IMR-90 (cell line): ENCODE measurements around the gene SLC6A2. TPM values are rescaled to one million over a fixed set of nuclear protein-coding genes. Genes with fewer than 3 reads are reported as not detected.

Source experiments
- ATAC-seq: fragments of 200-7000 bp; cut with Tn5 transposase; 2 replicates; pipeline ENCODE4 v1.9.1; 2020; ENCODE audit warnings: low read depth, mild to moderate bottlenecking, moderate library complexity
- BruUV-seq: library from RNA; stranded (reverse); fragments of 400-500 nt; replicated peaks from 2 replicates; lab custom pipeline; 2021; lab: Mats Ljungman, UMichigan
- CTCF ChIA-PET: fragments of 300-600 bp; formaldehyde crosslinking; extraction: SDS; loops from one replicate; lab custom pipeline; 2021; ENCODE audit warnings: antibody characterized with exemption; lab: Yijun Ruan, JAX
- POLR2A ChIA-PET: fragments of 300-600 bp; sonication (Branson Sonifier 250); formaldehyde crosslinking; loops from one replicate; lab custom pipeline; 2022; ENCODE audit warnings: antibody characterized with exemption; ENCODE audit not compliant: unreplicated experiment; lab: Charles Lee
- DNase-seq: peaks from one replicate; pipeline ENCODE4 v3.0.0; 2013
- H2AFZ ChIP-seq: replicated peaks from 2 replicates; pipeline ENCODE3; 2013; ENCODE audit warnings: low read length, mild to moderate bottlenecking; ENCODE audit not compliant: poor library complexity
- H2AK5ac ChIP-seq: 2 replicates; pipeline ENCODE4 v1.6.1; 2013; ENCODE audit warnings: low read depth, low read length, inconsistent platforms
- H2AK9ac ChIP-seq: replicated peaks from 2 replicates; pipeline ENCODE3; 2013; ENCODE audit warnings: mild to moderate bottlenecking, low read depth, low read length, moderate library complexity; ENCODE audit not compliant: poor library complexity
- H2BK120ac ChIP-seq: 2 replicates; pipeline ENCODE4 v1.6.1; 2013; ENCODE audit warnings: low read depth, low read length, inconsistent platforms
- H2BK15ac ChIP-seq: 3 replicates; pipeline ENCODE4 v1.6.1; 2013; ENCODE audit warnings: low read depth, low read length, inconsistent platforms
- H2BK20ac ChIP-seq: 2 replicates; pipeline ENCODE4 v1.6.1; 2013; ENCODE audit warnings: low read depth, mild to moderate bottlenecking, inconsistent platforms, low read length, moderate library complexity
- H2BK5ac ChIP-seq: 2 replicates; pipeline ENCODE4 v1.6.1; 2013; ENCODE audit warnings: mild to moderate bottlenecking, low read depth, low read length, inconsistent platforms; ENCODE audit not compliant: poor library complexity, severe bottlenecking
- H3K14ac ChIP-seq: replicated peaks from 2 replicates; pipeline ENCODE4 v1.6.1; 2013; ENCODE audit warnings: low read depth, low read length, inconsistent platforms
- H3K18ac ChIP-seq: 2 replicates; pipeline ENCODE4 v1.6.1; 2013; ENCODE audit warnings: low read depth, low read length, control low read depth
- H3K23ac ChIP-seq: 2 replicates; pipeline ENCODE4 v1.6.1; 2013; ENCODE audit warnings: low read depth, low read length, inconsistent platforms
- H3K27ac ChIP-seq: 2 replicates; pipeline ENCODE4 v1.5.1; 2013; ENCODE audit warnings: mild to moderate bottlenecking, control low read depth, low read length; ENCODE audit not compliant: insufficient read depth
- H3K27me3 ChIP-seq: 2 replicates; pipeline ENCODE4 v1.6.1; 2013; ENCODE audit warnings: low read length; ENCODE audit not compliant: control insufficient read depth, insufficient read depth
- H3K36me3 ChIP-seq: 2 replicates; pipeline ENCODE4 v1.6.1; 2013; ENCODE audit warnings: low read length, mixed read lengths; ENCODE audit not compliant: control insufficient read depth, insufficient read depth
- H3K4ac ChIP-seq: 2 replicates; pipeline ENCODE4 v1.6.1; 2013; ENCODE audit warnings: low read depth, low read length, inconsistent platforms
- H3K4me1 ChIP-seq: 2 replicates; pipeline ENCODE4 v1.6.1; 2013; ENCODE audit warnings: low read length, mixed read lengths; ENCODE audit not compliant: control insufficient read depth, insufficient read depth
- H3K4me2 ChIP-seq: 2 replicates; pipeline ENCODE4 v1.6.1; 2013; ENCODE audit warnings: low read depth, mild to moderate bottlenecking, control low read depth, low read length, moderate library complexity
- H3K4me3 ChIP-seq: 2 replicates; pipeline ENCODE4 v1.5.1; 2013; ENCODE audit warnings: low read depth, mild to moderate bottlenecking, control low read depth, low read length, moderate library complexity; ENCODE audit not compliant: insufficient read depth
- H3K56ac ChIP-seq: 2 replicates; pipeline ENCODE4 v1.6.1; 2013; ENCODE audit warnings: low read length, inconsistent platforms; ENCODE audit not compliant: insufficient read depth; ENCODE audit errors: extremely low read depth
- H3K79me1 ChIP-seq, 2 experiments: 2 replicates each; pipeline ENCODE4 v1.6.1; 2013; ENCODE audit warnings: low read length in 2 of 2, inconsistent platforms in 1 of 2, low read depth in 1 of 2
- H3K9ac ChIP-seq: 2 replicates; pipeline ENCODE4 v1.6.1; 2013; ENCODE audit warnings: low read depth, low read length, control low read depth
- H3K9me1 ChIP-seq: 2 replicates; pipeline ENCODE4 v1.6.1; 2013; ENCODE audit warnings: low read length, inconsistent platforms; ENCODE audit not compliant: insufficient read depth
- H3K9me3 ChIP-seq: 2 replicates; pipeline ENCODE4 v1.6.1; 2013; ENCODE audit warnings: low read length; ENCODE audit not compliant: control insufficient read depth, insufficient read depth
- H4K20me1 ChIP-seq: 2 replicates; pipeline ENCODE4 v1.6.1; 2013; ENCODE audit warnings: low read length, inconsistent platforms; ENCODE audit not compliant: insufficient read depth
- H4K5ac ChIP-seq: 2 replicates; pipeline ENCODE4 v1.6.1; 2013; ENCODE audit warnings: mild to moderate bottlenecking, low read depth, low read length, control low read depth
- H4K8ac ChIP-seq, 2 experiments: 2 replicates each; pipeline ENCODE4 v1.6.1; 2013; ENCODE audit warnings: low read depth in 2 of 2, low read length in 2 of 2, control low read depth in 1 of 2, inconsistent platforms in 1 of 2
- H4K91ac ChIP-seq: 2 replicates; pipeline ENCODE4 v1.6.1; 2013; ENCODE audit warnings: low read depth, low read length, inconsistent platforms; ENCODE audit not compliant: insufficient read depth
- BHLHE40 ChIP-seq: fragments of 150-350 bp; IDR thresholded peaks from 2 replicates; pipeline ENCODE4 v1.6.1; 2016; ENCODE audit warnings: mild to moderate bottlenecking, low read depth, low read length
- CEBPB ChIP-seq: IDR thresholded peaks from 2 replicates; pipeline ENCODE4 v1.6.1; 2012; ENCODE audit warnings: low read depth, low read length, improper control_type of control experiment
- CHD1 ChIP-seq: IDR thresholded peaks from 2 replicates; pipeline ENCODE4 v1.6.1; 2012; ENCODE audit warnings: low read depth, low read length, improper control_type of control experiment
- ELK1 ChIP-seq: fragments of 150-350 bp; IDR thresholded peaks from 2 replicates; pipeline ENCODE4 v1.6.1; 2016; ENCODE audit warnings: low read depth, mild to moderate bottlenecking, low read length, moderate library complexity, borderline replicate concordance
- FOS ChIP-seq: fragments of 150-350 bp; IDR thresholded peaks from 2 replicates; pipeline ENCODE4 v1.6.1; 2016; ENCODE audit warnings: low read depth, low read length
- MAFK ChIP-seq: IDR thresholded peaks from 2 replicates; pipeline ENCODE4 v1.6.1; 2012; ENCODE audit warnings: low read depth, low read length, improper control_type of control experiment
- MAZ ChIP-seq: IDR thresholded peaks from 2 replicates; pipeline ENCODE4 v1.6.1; 2012; ENCODE audit warnings: low read depth, mild to moderate bottlenecking, low read length, improper control_type of control experiment, moderate library complexity, borderline replicate concordance
- MXI1 ChIP-seq: IDR thresholded peaks from 2 replicates; pipeline ENCODE4 v1.6.1; 2012; ENCODE audit warnings: low read depth, mild to moderate bottlenecking, low read length, moderate library complexity, borderline replicate concordance
- NFE2L2 ChIP-seq: fragments of 150-350 bp; IDR thresholded peaks from 2 replicates; pipeline ENCODE4 v1.6.1; 2016; ENCODE audit warnings: low read depth, mild to moderate bottlenecking, low read length
- POLR2A ChIP-seq: IDR thresholded peaks from 2 replicates; pipeline ENCODE4 v1.6.1; 2012; ENCODE audit warnings: mild to moderate bottlenecking, low read depth, low read length
- RAD21 ChIP-seq: IDR thresholded peaks from 2 replicates; pipeline ENCODE4 v1.6.1; 2012; ENCODE audit warnings: low read length, improper control_type of control experiment
- RCOR1 ChIP-seq: IDR thresholded peaks from 2 replicates; pipeline ENCODE4 v1.6.1; 2012; ENCODE audit warnings: mild to moderate bottlenecking, low read length, improper control_type of control experiment; ENCODE audit not compliant: insufficient replicate concordance
- RFX5 ChIP-seq: IDR thresholded peaks from 2 replicates; pipeline ENCODE4 v1.8.0; 2012; ENCODE audit warnings: low read depth, mild to moderate bottlenecking, low read length, moderate library complexity
- SMC3 ChIP-seq: fragments of 150-350 bp; IDR thresholded peaks from 2 replicates; pipeline ENCODE4 v1.6.1; 2016; ENCODE audit warnings: low read depth, mild to moderate bottlenecking, antibody characterized with exemption, low read length, moderate library complexity
- WGBS, 2 experiments: methylation state at CpG; one replicate each; pipeline versions ENCODE4 v1.1.5 to v1.1.7; 2013; ENCODE audit warnings: missing lambda C conversion rate in 2 of 2; ENCODE audit not compliant: insufficient read length in 1 of 2; ENCODE audit errors: extremely low coverage in 2 of 2; 5-methylcytosine and 5-hydroxymethylcytosine counted together
- dilution Hi-C: fragments of 300-500 bp; cut with HindIII; formaldehyde crosslinking; loops from one replicate; pipeline ENCODE4 v1.14.3; 2018; ENCODE audit warnings: low sequenced_read_pairs; ENCODE audit not compliant: unreplicated experiment
- in situ Hi-C: fragments of 300-500 bp; cut with MboI; formaldehyde crosslinking; loops from 3 replicates; pipeline ENCODE4 v1.14.3; 2019; ENCODE audit warnings: low sequenced_read_pairs, inconsistent platforms, mixed read lengths
- intact Hi-C: fragments of 100-400 bp; cut with micrococcal nuclease; formaldehyde crosslinking; loops from 2 replicates; pipeline ENCODE4 v1.10.0; 2022
- polyA plus RNA-seq, 3 experiments: library from polyadenylated mRNA; depleted of rRNA; stranded (reverse); fragments of >200 nt; gene quantifications; 2 replicates each; pipeline ENCODE4 v1.2.3, GENCODE V29; 2012; ENCODE audit warnings: low replicate concordance in 1 of 3
- total RNA-seq: library from RNA; depleted of rRNA; stranded (reverse); fragments of >200 nt; gene quantifications from 2 replicates; pipeline ENCODE4 v1.2.3, GENCODE V29; 2012
- TF ChIP-seq, protein P1 (sequence below): fragments of 150-350 bp; IDR thresholded peaks from 2 replicates; pipeline ENCODE4 v1.6.1; 2017; ENCODE audit warnings: mild to moderate bottlenecking, antibody characterized with exemption, low read length, low read depth
- TF ChIP-seq, protein P2 (sequence below): conservative IDR thresholded peaks from 2 replicates; pipeline ENCODE4 v1.5.1; 2012; ENCODE audit warnings: mild to moderate bottlenecking, low read depth, low read length, improper control_type of control experiment

SLC6A2 gene
- total and polyA plus RNA-seq, 2 of the 4 experiments (the other 2 are of a cell fraction): not detected

DNA sequence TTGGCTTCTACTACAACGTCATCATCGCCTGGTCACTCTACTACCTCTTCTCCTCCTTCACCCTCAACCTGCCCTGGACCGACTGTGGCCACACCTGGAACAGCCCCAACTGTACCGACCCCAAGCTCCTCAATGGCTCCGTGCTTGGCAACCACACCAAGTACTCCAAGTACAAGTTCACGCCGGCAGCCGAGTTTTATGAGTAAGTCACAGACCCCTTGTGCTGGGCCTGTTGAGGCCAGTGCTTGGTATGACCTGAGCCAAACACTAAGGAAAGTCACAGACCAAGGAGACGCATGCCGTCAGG lies 16.1 kb downstream of the SLC6A2 start:
- TF ChIP-seq CHD1 (no peak), BHLHE40 (no peak), NFE2L2 (no peak), RFX5 (no peak), POLR2A (no peak), SMC3 (no peak), MXI1 (no peak), MAZ (no peak), RAD21 (no peak), ELK1 (no peak), MAFK (no peak), FOS (no peak), RCOR1 (no peak), CEBPB (no peak)
- TF ChIP-seq, protein P1, sequence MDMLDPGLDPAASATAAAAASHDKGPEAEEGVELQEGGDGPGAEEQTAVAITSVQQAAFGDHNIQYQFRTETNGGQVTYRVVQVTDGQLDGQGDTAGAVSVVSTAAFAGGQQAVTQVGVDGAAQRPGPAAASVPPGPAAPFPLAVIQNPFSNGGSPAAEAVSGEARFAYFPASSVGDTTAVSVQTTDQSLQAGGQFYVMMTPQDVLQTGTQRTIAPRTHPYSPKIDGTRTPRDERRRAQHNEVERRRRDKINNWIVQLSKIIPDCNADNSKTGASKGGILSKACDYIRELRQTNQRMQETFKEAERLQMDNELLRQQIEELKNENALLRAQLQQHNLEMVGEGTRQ: no peak
- TF ChIP-seq, protein P2, sequence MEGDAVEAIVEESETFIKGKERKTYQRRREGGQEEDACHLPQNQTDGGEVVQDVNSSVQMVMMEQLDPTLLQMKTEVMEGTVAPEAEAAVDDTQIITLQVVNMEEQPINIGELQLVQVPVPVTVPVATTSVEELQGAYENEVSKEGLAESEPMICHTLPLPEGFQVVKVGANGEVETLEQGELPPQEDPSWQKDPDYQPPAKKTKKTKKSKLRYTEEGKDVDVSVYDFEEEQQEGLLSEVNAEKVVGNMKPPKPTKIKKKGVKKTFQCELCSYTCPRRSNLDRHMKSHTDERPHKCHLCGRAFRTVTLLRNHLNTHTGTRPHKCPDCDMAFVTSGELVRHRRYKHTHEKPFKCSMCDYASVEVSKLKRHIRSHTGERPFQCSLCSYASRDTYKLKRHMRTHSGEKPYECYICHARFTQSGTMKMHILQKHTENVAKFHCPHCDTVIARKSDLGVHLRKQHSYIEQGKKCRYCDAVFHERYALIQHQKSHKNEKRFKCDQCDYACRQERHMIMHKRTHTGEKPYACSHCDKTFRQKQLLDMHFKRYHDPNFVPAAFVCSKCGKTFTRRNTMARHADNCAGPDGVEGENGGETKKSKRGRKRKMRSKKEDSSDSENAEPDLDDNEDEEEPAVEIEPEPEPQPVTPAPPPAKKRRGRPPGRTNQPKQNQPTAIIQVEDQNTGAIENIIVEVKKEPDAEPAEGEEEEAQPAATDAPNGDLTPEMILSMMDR: no peak
- Histone ChIP-seq H3K4me2 (no peak overlapping the region), H3K27ac (no peak overlapping the region), H3K4ac (no peak overlapping the region), H3K9me3 (no peaks in the 10 kb centered on the region), H3K18ac (no peak overlapping the region), H3K23ac (no peak overlapping the region), H3K14ac (no peak overlapping the region), H3K4me1 (no peaks in the 10 kb centered on the region), H4K5ac (no peak overlapping the region), H2BK120ac (no peak overlapping the region), H2AK5ac (no peak overlapping the region), H2BK20ac (no peak overlapping the region), H3K9ac (no peak overlapping the region), H4K8ac (no peak overlapping the region), H3K56ac (no peak overlapping the region), H4K91ac (no peak overlapping the region), H2AK9ac (no peak overlapping the region), H2AFZ (peak overlapping the region; percentile 32), H3K36me3 (no peaks in the 10 kb centered on the region), H3K9me1 (no peaks in the 10 kb centered on the region), H3K27me3 (no peaks in the 10 kb centered on the region; the same call in 1 of the 2 replicates), H2BK15ac (no peak overlapping the region), H3K4me3 (no peak overlapping the region), H3K79me1 (no peaks in the 10 kb centered on the region), H2BK5ac (no peak overlapping the region), H4K20me1 (no peaks in the 10 kb centered on the region)
- dilution Hi-C loops: no loop called here
- BruUV-seq: no TSS peak
- ChIA-PET POLR2A (no interaction called here), CTCF (no interaction called here)
- in situ Hi-C loops: no loop called here
- WGBS, 2 experiments: 82% methylated on average over 4 of the region's 10 CpGs; no CpG with 5 or more reads in 1 of the 2 experiments
- intact Hi-C loops: no loop called here
- DNase-seq: no peak
- no peak for ATAC-seq
